Regular cardiac myocyte (primary cell): ENCODE measurements around the gene TRANK1. TPM values are rescaled to one million over a fixed set of nuclear protein-coding genes. Genes with fewer than 3 reads are reported as not detected.

Experiments used
- total RNA-seq: library from RNA; depleted of rRNA; stranded (reverse); fragments of >200 nt; gene quantifications from 2 replicates; pipeline ENCODE4 v1.2.3, GENCODE V29; 2014

Gene TRANK1
- total RNA-seq, result 6.7 and 15.5 TPM in 2 replicates

GRCh38 chr3:36944641-36945270, at the start of gene TRANK1:
TRANK1 (minus strand) TSS chr3:36945054; CDS start chr3:36944809, 245 bp downstream.

GRCh38 chr3:36993326-36994283, 48.8 kb upstream of the TRANK1 start, which contains the start of gene MLH1:
MLH1 (plus strand) TSS chr3:36993518; CDS start chr3:36993548, 30 bp downstream.

GRCh38 chr3:36992806-36993325, 48.0 kb upstream of the TRANK1 start, which contains the start of gene EPM2AIP1:
EPM2AIP1 (minus strand) TSS chr3:36993131; CDS start chr3:36993077, 54 bp downstream.

Other genes starting within 250 kb of the TRANK1 start
- under 0.01 and 0.58 TPM in 2 replicates for gene DCLK3, start 180.5 kb downstream of the TRANK1 start, total RNA-seq
- gene EPM2AIP1, start 48.1 kb upstream of the TRANK1 start, total RNA-seq, result 13.2 and 14.4 TPM in 2 replicates
- 33.0 and 61.5 TPM in 2 replicates for gene MLH1, start 48.5 kb upstream of the TRANK1 start, total RNA-seq
- gene LRRFIP2, start 229.5 kb upstream of the TRANK1 start, total RNA-seq, result 56.1 and 71.7 TPM in 2 replicates